Activated naive CD4-positive, alpha-beta T cell treated with Interleukin-2 at 50 U/mL for 16 hours (primary cell): ENCODE measurements around the gene VWA5B1.
"Not testable (repeated sequence)": the region's sequence is repeated elsewhere in the genome, so short reads cannot be mapped to it uniquely, and the experiment has no call there.

ENCODE experiments used
- DNase-seq: peaks from one replicate; pipeline ENCODE4 v3.0.0-alpha.2; 2020

The VWA5B1 gene

GRCh38 chr1:20280341-20280740 is 10.3 kb upstream of the VWA5B1 start:
- DNase-seq = no peak

- no peak for DNase-seq
Observed at GRCh38 chr1:20280906-20281305, 9.8 kb upstream of the VWA5B1 start.

GRCh38 chr1:20281801-20282200 is 8.9 kb upstream of the VWA5B1 start:
- no peak for DNase-seq

GRCh38 chr1:20282533-20282932 is 8.1 kb upstream of the VWA5B1 start:
- DNase-seq = no peak

- DNase-seq = no peak
Observed at GRCh38 chr1:20284046-20284445, 6.6 kb upstream of the VWA5B1 start.

GRCh38 chr1:20284625-20285024 is 6.0 kb upstream of the VWA5B1 start:
- no peak for DNase-seq

- no peak for DNase-seq
Observed at GRCh38 chr1:20285510-20285909, 5.2 kb upstream of the VWA5B1 start.

- not testable (repeated sequence) for DNase-seq
Observed at GRCh38 chr1:20287696-20288095, 3.0 kb upstream of the VWA5B1 start.

GRCh38 chr1:20291645-20292084 is 990 bp downstream of the VWA5B1 start:
- no peak for DNase-seq

GRCh38 chr1:20298626-20299025 is 8.0 kb downstream of the VWA5B1 start:
- DNase-seq = no peak

GRCh38 chr1:20301463-20302107 is 10.9 kb downstream of the VWA5B1 start:
- no peak for DNase-seq

- no peak for DNase-seq
Observed at GRCh38 chr1:20302108-20302471, 11.4 kb downstream of the VWA5B1 start.

- DNase-seq = no peak
Observed at GRCh38 chr1:20307026-20307425, 16.4 kb downstream of the VWA5B1 start.

- DNase-seq = no peak
Observed at GRCh38 chr1:20308569-20308968, 17.9 kb downstream of the VWA5B1 start.

- no peak for DNase-seq
Observed at GRCh38 chr1:20311289-20311688, 20.6 kb downstream of the VWA5B1 start.

GRCh38 chr1:20312310-20312709 is 21.6 kb downstream of the VWA5B1 start:
- no peak for DNase-seq

GRCh38 chr1:20312818-20313217 is 22.1 kb downstream of the VWA5B1 start:
- DNase-seq = no peak

- DNase-seq = no peak
Observed at GRCh38 chr1:20317471-20317870, 26.8 kb downstream of the VWA5B1 start.

GRCh38 chr1:20318521-20318920 is 27.8 kb downstream of the VWA5B1 start:
- DNase-seq = no peak

GRCh38 chr1:20318971-20319370 is 28.3 kb downstream of the VWA5B1 start:
- no peak for DNase-seq

GRCh38 chr1:20319456-20320220 is 29.0 kb downstream of the VWA5B1 start:
- DNase-seq = no peak

- DNase-seq = no peak
Observed at GRCh38 chr1:20320704-20321103, 30.0 kb downstream of the VWA5B1 start.

- DNase-seq = no peak
Observed at GRCh38 chr1:20321573-20321972, 30.9 kb downstream of the VWA5B1 start.

- peak; percentile 32 for DNase-seq
Observed at GRCh38 chr1:20322081-20322824, 31.6 kb downstream of the VWA5B1 start.
